Measurements from ENCODE around the gene MAD1L1. TPM values are rescaled to one million over a fixed set of nuclear protein-coding genes. Genes with fewer than 3 reads are reported as not detected.

Gene MAD1L1
- total RNA-seq, 1 experiment from 2014 or later: 50.8 TPM

DNA sequence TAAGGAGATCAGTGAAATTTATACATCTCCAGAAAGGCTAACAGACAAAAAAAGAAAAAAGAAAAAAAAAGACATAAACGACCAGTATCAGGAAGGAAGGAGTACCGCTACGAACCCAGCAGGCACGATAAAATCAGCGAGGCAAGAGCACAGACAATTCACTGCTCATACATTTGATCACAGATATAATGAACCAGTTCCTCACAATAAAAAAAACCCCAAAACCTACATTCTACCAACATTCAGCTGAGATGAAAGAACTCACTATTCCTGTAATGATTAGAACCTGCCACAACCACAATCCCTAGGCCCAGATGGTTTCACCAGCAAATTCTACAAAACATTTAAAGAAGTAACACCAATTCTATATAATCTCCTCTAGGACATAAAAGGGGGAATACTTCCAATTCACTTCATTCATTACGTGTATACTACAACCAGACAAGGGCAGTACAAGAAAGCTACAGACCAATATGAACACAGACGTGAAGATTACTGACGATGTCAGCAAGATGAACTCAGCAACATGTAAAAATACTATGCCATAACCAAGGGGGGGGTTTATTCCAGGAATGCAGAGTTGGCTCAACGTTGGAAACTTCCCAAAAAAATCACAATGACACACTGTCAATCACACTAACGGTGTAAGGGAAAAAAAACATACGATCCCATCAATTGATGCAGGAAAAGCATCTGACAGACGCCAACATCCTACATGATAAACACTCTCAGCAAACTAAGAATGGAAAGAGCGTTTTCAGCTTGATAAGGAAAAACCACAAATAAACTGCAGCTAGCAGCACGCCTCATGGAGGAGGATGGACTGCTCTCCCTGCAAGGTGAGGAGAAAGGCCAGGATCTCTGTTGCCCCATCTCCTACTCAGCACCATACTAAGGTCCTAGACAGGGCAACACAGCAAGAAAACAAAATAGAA lies 306.5 kb downstream of the MAD1L1 start:
- ChIA-PET POLR2A (ENCODE audit: unreplicated experiment) (interaction anchor here (0.7 kb wide), 1 partner anchor 79 kb away, joined by 7 read pairs; no protein-coding TSS in a partner anchor), CTCF (no interaction called here)
- H3K27me3 ChIP-seq (ENCODE audit: insufficient read depth, low read depth): no peaks in the 10 kb centered on the region
- no TSS peak for BruUV-seq (replicated peaks)
- H3K4me1 ChIP-seq (replicated peaks; ENCODE audit: insufficient read depth): no peaks in the 10 kb centered on the region
- H3K4me2 ChIP-seq: no peak overlapping the region
- TF ChIP-seq, protein P1, sequence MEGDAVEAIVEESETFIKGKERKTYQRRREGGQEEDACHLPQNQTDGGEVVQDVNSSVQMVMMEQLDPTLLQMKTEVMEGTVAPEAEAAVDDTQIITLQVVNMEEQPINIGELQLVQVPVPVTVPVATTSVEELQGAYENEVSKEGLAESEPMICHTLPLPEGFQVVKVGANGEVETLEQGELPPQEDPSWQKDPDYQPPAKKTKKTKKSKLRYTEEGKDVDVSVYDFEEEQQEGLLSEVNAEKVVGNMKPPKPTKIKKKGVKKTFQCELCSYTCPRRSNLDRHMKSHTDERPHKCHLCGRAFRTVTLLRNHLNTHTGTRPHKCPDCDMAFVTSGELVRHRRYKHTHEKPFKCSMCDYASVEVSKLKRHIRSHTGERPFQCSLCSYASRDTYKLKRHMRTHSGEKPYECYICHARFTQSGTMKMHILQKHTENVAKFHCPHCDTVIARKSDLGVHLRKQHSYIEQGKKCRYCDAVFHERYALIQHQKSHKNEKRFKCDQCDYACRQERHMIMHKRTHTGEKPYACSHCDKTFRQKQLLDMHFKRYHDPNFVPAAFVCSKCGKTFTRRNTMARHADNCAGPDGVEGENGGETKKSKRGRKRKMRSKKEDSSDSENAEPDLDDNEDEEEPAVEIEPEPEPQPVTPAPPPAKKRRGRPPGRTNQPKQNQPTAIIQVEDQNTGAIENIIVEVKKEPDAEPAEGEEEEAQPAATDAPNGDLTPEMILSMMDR (conservative IDR thresholded peaks at IDR 0.05): no peak
- no peak for TF ChIP-seq EZH2 (IDR thresholded peaks at IDR 0.05; ENCODE audit: low read depth)
- no peaks in the 10 kb centered on the region for H3K9me2 ChIP-seq (ENCODE audit: insufficient read depth)
- no peak overlapping the region for H3K4me3 ChIP-seq
- DNase-seq: no peak
- no peaks in the 10 kb centered on the region for H3K36me3 ChIP-seq (ENCODE audit: low read depth)
- H3K79me2 ChIP-seq (ENCODE audit: low read depth): no peaks in the 10 kb centered on the region
- H3K9me3 ChIP-seq (ENCODE audit: insufficient read depth, low read depth): no peaks in the 10 kb centered on the region
- no peak overlapping the region for H2AFZ ChIP-seq
- H4K20me1 ChIP-seq (ENCODE audit: insufficient read depth): peaks cover 6% of the 10 kb centered on the region
- no peaks in the 10 kb centered on the region for H3F3A ChIP-seq (ENCODE audit: insufficient read depth, low read depth)
- no peak overlapping the region for H3K27ac ChIP-seq
- intact Hi-C loops (cut with micrococcal nuclease; ENCODE audit: unreplicated experiment): no loop called here

DNA sequence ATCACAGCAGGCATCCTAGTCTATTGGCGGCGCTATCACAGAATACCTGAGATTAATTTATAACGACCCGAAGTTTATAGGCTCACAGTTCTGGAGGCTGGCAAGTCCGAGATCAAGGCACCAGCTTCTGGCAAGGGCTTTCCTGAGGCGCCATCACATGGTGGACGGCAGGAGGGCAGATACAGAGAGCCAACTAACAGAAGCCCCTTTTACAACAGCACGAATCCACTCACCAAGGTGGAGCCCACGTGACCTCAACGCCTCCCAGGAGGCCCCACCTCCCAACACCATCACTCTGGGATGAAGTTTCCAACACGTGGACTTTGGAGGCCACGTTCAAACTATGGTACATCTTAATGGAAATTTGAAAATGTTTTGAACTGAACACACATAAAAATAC lies 307.4 kb downstream of the MAD1L1 start:
- intact Hi-C loops (cut with micrococcal nuclease; ENCODE audit: unreplicated experiment): no loop called here
- Histone ChIP-seq H3K4me1 (replicated peaks; ENCODE audit: insufficient read depth) (no peaks in the 10 kb centered on the region), H3K36me3 (ENCODE audit: low read depth) (no peaks in the 10 kb centered on the region), H3F3A (ENCODE audit: insufficient read depth, low read depth) (no peaks in the 10 kb centered on the region), H4K20me1 (ENCODE audit: insufficient read depth) (peaks cover 6% of the 10 kb centered on the region), H3K9me2 (ENCODE audit: insufficient read depth) (no peaks in the 10 kb centered on the region), H2AFZ (no peak overlapping the region), H3K27me3 (ENCODE audit: insufficient read depth, low read depth) (no peaks in the 10 kb centered on the region), H3K79me2 (ENCODE audit: low read depth) (no peaks in the 10 kb centered on the region), H3K27ac (no peak overlapping the region), H3K9me3 (ENCODE audit: insufficient read depth, low read depth) (no peaks in the 10 kb centered on the region), H3K4me3 (no peak overlapping the region), H3K4me2 (no peak overlapping the region)
- BruUV-seq (replicated peaks): no TSS peak
- no peak for TF ChIP-seq EZH2 (IDR thresholded peaks at IDR 0.05; ENCODE audit: low read depth)
- TF ChIP-seq, protein P1 (conservative IDR thresholded peaks at IDR 0.05): 0 out of 2 replicates have a peak, but pooled peaks have one; percentile 13
- ChIA-PET POLR2A (ENCODE audit: unreplicated experiment) (no interaction called here), CTCF (no interaction called here)
- DNase-seq: no peak

DNA sequence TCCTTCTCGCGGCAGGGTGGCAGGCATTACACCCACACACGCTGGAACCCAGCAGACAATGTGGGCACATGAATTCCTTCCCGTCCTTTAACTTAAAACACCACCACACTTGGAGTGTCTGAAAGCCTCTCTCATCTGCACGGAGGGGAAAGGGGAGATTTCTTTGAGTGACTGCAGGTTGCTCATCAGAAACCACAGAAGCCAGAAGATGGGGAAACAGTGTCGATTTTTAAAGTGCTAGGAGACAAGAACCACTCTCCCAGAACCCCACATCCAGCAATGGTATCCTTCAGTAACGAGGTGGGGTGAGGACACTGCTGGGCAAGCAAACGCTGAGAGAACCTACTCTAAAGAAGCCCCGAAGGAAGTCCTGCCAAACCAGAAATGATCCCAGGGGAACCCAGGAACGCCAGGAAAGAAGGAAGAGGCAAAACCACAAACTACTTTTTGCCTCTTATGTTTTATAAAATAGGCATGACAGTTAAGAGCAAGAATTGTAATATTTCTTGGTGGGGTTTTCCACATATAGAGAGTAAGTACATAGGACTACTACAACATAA lies 308.4 kb downstream of the MAD1L1 start:
- H3K79me2 ChIP-seq (ENCODE audit: low read depth): no peaks in the 10 kb centered on the region
- H3F3A ChIP-seq (ENCODE audit: insufficient read depth, low read depth): no peaks in the 10 kb centered on the region
- ChIA-PET POLR2A (ENCODE audit: unreplicated experiment) (no interaction called here), CTCF (no interaction called here)
- H3K36me3 ChIP-seq (ENCODE audit: low read depth): no peaks in the 10 kb centered on the region
- H3K9me2 ChIP-seq (ENCODE audit: insufficient read depth): no peaks in the 10 kb centered on the region
- no peak for TF ChIP-seq EZH2 (IDR thresholded peaks at IDR 0.05; ENCODE audit: low read depth)
- TF ChIP-seq, protein P1 (conservative IDR thresholded peaks at IDR 0.05): no peak
- no peaks in the 10 kb centered on the region for H3K9me3 ChIP-seq (ENCODE audit: insufficient read depth, low read depth)
- H4K20me1 ChIP-seq (ENCODE audit: insufficient read depth): peaks cover 6% of the 10 kb centered on the region
- no peak overlapping the region for H3K4me3 ChIP-seq
- no peak for DNase-seq
- no peak overlapping the region for H3K4me2 ChIP-seq
- H3K27ac ChIP-seq: no peak overlapping the region
- intact Hi-C loops (cut with micrococcal nuclease; ENCODE audit: unreplicated experiment): no loop called here
- BruUV-seq (replicated peaks): no TSS peak
- no peak overlapping the region for H2AFZ ChIP-seq
- H3K4me1 ChIP-seq (replicated peaks; ENCODE audit: insufficient read depth): no peaks in the 10 kb centered on the region
- no peaks in the 10 kb centered on the region for H3K27me3 ChIP-seq (ENCODE audit: insufficient read depth, low read depth)

Data from PC-9 (cell line).